Endodermal cell (in vitro differentiated cells): ENCODE results near the gene SCG3. TPM values are rescaled to one million over a fixed set of nuclear protein-coding genes. Genes with fewer than 3 reads are reported as not detected.
A peak's percentile ranks its signal among the peaks of the same experiment; 100 is the strongest.

ENCODE experiments used
- DNase-seq: peaks from one replicate; pipeline ENCODE4 v3.0.0-alpha.2; 2017
- H3K27ac ChIP-seq: 2 replicates; pipeline ENCODE4 v1.5.1; 2013; ENCODE audit warnings: mild to moderate bottlenecking, low read depth, low read length, moderate library complexity
- H3K27me3 ChIP-seq: 2 replicates; pipeline ENCODE4 v1.6.1; 2013; ENCODE audit warnings: mild to moderate bottlenecking, low read length, moderate library complexity; ENCODE audit not compliant: insufficient read depth, control insufficient read depth, poor library complexity, severe bottlenecking
- H3K36me3 ChIP-seq: 2 replicates; pipeline ENCODE4 v1.7.0; 2013; ENCODE audit warnings: mild to moderate bottlenecking, low read length, moderate library complexity; ENCODE audit not compliant: control insufficient read depth, insufficient read depth
- H3K4me1 ChIP-seq: one replicate; pipeline ENCODE4 v1.7.0; 2013; ENCODE audit warnings: low read length; ENCODE audit not compliant: control insufficient read depth, insufficient read depth
- H3K4me3 ChIP-seq: 2 replicates; pipeline ENCODE4 v1.5.1; 2013; ENCODE audit warnings: mild to moderate bottlenecking, low read length, moderate library complexity
- H3K9ac ChIP-seq: 2 replicates; pipeline ENCODE4 v1.6.1; 2013; ENCODE audit warnings: mild to moderate bottlenecking, low read length, moderate library complexity; ENCODE audit not compliant: poor library complexity, severe bottlenecking; ENCODE audit errors: extremely low read depth
- H3K9me3 ChIP-seq: 2 replicates; pipeline ENCODE4 v1.6.1; 2013; ENCODE audit warnings: mild to moderate bottlenecking, low read length, moderate library complexity; ENCODE audit not compliant: control insufficient read depth
- H3K27ac Mint-ChIP-seq: 2 replicates; pipeline ENCODE4 v1.8.0; 2020; ENCODE audit warnings: mixed read lengths
- H3K27me3 Mint-ChIP-seq: 2 replicates; pipeline ENCODE4 v1.8.0; 2021; ENCODE audit warnings: mild to moderate bottlenecking, mixed read lengths; ENCODE audit not compliant: insufficient read depth
- H3K36me3 Mint-ChIP-seq: 2 replicates; pipeline ENCODE4 v1.8.0; 2020; ENCODE audit warnings: low read depth, mixed read lengths
- H3K4me1 Mint-ChIP-seq: 2 replicates; pipeline ENCODE4 v1.8.0; 2020; ENCODE audit warnings: mixed read lengths
- H3K4me3 Mint-ChIP-seq: 2 replicates; pipeline ENCODE4 v1.8.0; 2020; ENCODE audit warnings: mild to moderate bottlenecking, moderate library complexity, mixed read lengths
- H3K9me3 Mint-ChIP-seq: 2 replicates; pipeline ENCODE4 v1.8.0; 2020; ENCODE audit warnings: mild to moderate bottlenecking, mixed read lengths
- CTCF ChIP-seq: fragments of 200-600 bp; sonication (generic); conservative IDR thresholded peaks from 2 replicates; pipeline ENCODE4 v1.5.0; 2021; ENCODE audit warnings: antibody characterized with exemption, mild to moderate bottlenecking
- WGBS, 2 experiments: methylation state at CpG; one replicate each; pipeline versions ENCODE4 v1.1.5 to v1.1.7; 2013; ENCODE audit warnings: missing lambda C conversion rate in 2 of 2, mixed read lengths in 1 of 2; ENCODE audit not compliant: insufficient coverage in 1 of 2, insufficient read length in 1 of 2; 5-methylcytosine and 5-hydroxymethylcytosine counted together
- total RNA-seq, 2 donors: library from RNA; stranded (reverse); fragmentation: NEBNext Ultra II Directional in 1 of 2; extraction: Animal tissue kit (Norgen Biotek cat#: 25700) in 1 of 2; gene quantifications; 2 replicates in 1 of 2; 3 replicates in 1 of 2; pipeline ENCODE4 v1.2.1, GENCODE V29; 2021

Gene SCG3
- total RNA-seq, 2 donors from 2014 or later, result 10.0 to 18.3 TPM

DNA sequence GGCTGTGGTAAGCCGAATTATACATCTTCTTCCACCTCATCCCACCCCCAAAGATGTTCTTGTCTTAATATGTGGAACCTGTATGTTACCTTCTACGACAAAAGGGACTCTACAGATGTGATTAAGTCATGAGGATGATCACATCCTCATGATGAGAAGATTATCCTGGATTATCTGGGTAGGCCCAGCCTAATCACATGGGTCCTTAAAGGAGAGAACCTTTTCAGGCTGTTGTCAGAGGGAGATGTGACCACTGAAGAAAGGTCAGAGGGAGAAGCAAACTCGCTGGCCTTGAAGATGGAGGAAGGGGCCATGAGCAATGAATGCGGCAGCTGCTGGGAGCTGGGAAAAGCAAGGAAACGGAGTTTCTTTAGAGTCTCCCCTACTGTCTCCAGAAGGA, 12.9 kb upstream of the SCG3 start:
- Histone ChIP-seq H3K9ac (no peak overlapping the region), H3K9me3 (no peaks in the 10 kb centered on the region)

GRCh38 chr15:51669381-51669780, 11.9 kb upstream of the SCG3 start:
- 33 to 79% methylated on average over 1 to 2 of the region's 2 CpGs for WGBS, 2 experiments
- no peak overlapping the region for H3K4me3 Mint-ChIP-seq
- no peaks in the 10 kb centered on the region for H3K36me3 ChIP-seq

More for the DNA sequence above, 12.9 kb upstream of the SCG3 start:
- no peaks in the 10 kb centered on the region for H3K4me1 ChIP-seq
- H3K4me3 ChIP-seq, result no peak overlapping the region
- Mint-ChIP-seq H3K9me3 (no peaks in the 10 kb centered on the region), H3K4me1 (peaks cover 5% of the 10 kb centered on the region), H3K27ac (no peak overlapping the region), H3K27me3 (no peaks in the 10 kb centered on the region), H3K36me3 (no peaks in the 10 kb centered on the region), H3K4me3 (no peak overlapping the region)
- no peak for TF ChIP-seq CTCF
- DNase-seq, result no peak
- 71 to 87% methylated on average over 1 to 5 of the region's 5 CpGs for WGBS, 2 experiments
- no peaks in the 10 kb centered on the region for H3K27me3 ChIP-seq
- H3K36me3 ChIP-seq, result no peaks in the 10 kb centered on the region
- H3K27ac ChIP-seq, result no peak overlapping the region

DNA sequence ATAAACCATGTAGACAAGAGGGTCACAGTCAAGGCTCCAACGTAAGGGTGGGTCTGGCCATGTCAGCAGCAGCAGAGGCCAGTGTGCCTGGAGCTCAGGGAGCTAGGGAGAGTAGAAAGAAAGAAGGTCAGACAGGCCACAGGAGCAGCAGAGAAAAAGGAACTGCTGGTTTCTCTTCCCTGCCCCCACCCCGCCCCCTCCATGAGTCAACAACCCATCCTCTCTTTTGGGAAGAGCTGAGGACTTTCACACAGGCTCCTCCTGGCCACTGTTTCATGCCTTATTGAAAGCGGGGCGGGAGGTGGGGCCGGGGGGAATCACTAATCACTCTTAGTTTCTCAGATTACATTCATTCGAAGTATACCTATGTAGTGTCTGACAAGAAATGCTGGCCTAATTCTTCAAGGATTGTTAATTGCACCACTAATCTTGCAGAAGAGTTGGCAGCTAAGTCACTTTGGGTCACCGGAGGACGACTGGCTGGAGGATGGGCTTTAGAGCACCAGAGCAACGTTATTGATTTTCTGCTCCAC, 9.1 kb upstream of the SCG3 start:
- Mint-ChIP-seq H3K27ac (no peak overlapping the region), H3K4me1 (peaks cover 5% of the 10 kb centered on the region), H3K27me3 (no peaks in the 10 kb centered on the region), H3K9me3 (no peaks in the 10 kb centered on the region), H3K36me3 (no peaks in the 10 kb centered on the region), H3K4me3 (no peak overlapping the region)
- TF ChIP-seq CTCF, result no peak
- H3K9ac ChIP-seq, result no peak overlapping the region
- H3K27me3 ChIP-seq, result no peaks in the 10 kb centered on the region
- H3K36me3 ChIP-seq, result no peaks in the 10 kb centered on the region
- H3K27ac ChIP-seq, result no peak overlapping the region
- no peaks in the 10 kb centered on the region for H3K9me3 ChIP-seq
- no peak overlapping the region for H3K4me3 ChIP-seq
- H3K4me1 ChIP-seq, result no peaks in the 10 kb centered on the region
- DNase-seq, result peak; percentile 59
- 40 to 45% methylated on average over 2 to 9 of the region's 9 CpGs for WGBS, 2 experiments

More at GRCh38 chr15:51669381-51669780, 11.9 kb upstream of the SCG3 start:
- Mint-ChIP-seq H3K36me3 (no peaks in the 10 kb centered on the region), H3K4me1 (peaks cover 5% of the 10 kb centered on the region), H3K27me3 (no peaks in the 10 kb centered on the region), H3K9me3 (no peaks in the 10 kb centered on the region), H3K27ac (no peak overlapping the region)
- Histone ChIP-seq H3K9ac (no peak overlapping the region), H3K27me3 (no peaks in the 10 kb centered on the region), H3K9me3 (no peaks in the 10 kb centered on the region), H3K27ac (no peak overlapping the region), H3K4me1 (no peaks in the 10 kb centered on the region), H3K4me3 (no peak overlapping the region)
- TF ChIP-seq CTCF, result no peak
- DNase-seq, result no peak
